GM12873 (cell line): ENCODE results near the gene C2CD5.

Experiments
- TF ChIP-seq, protein P1 (sequence below): IDR thresholded peaks from 2 replicates; pipeline ENCODE4 v1.5.1; 2012; ENCODE audit warnings: low read depth, mild to moderate bottlenecking, moderate library complexity, low read length, control low read depth; ENCODE audit not compliant: insufficient read depth; ENCODE audit errors: missing control alignments

The C2CD5 gene

DNA sequence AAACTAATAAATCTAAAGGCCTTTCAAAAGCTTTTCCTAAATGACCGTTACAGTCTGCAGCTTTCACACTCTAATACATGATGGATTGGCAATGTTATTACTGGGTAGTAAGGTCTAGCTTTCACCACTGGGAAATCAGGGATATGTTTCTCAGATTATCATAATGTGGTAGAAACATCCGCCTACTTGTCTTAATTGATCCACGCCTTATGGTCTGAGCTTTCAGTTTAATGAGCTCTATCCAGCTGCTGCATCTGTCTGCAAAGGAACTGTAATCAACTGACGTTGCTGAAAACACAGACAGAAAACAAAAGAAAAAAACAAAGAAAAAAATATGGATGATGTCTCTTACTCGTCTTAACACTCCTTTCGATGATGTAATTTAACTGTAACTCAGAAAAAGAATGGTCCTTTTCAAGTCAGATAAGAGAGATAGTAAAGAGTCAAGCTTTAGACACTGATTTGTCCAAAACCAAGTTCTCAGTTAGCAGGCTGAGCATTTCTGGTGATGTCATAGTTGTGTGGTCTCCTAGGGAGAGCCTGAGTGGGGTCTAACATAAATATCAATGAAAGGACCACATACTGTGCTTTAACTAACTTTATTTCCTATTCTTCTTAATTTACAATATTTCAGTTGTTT, 85.9 kb downstream of the C2CD5 start:
- TF ChIP-seq, protein P1, sequence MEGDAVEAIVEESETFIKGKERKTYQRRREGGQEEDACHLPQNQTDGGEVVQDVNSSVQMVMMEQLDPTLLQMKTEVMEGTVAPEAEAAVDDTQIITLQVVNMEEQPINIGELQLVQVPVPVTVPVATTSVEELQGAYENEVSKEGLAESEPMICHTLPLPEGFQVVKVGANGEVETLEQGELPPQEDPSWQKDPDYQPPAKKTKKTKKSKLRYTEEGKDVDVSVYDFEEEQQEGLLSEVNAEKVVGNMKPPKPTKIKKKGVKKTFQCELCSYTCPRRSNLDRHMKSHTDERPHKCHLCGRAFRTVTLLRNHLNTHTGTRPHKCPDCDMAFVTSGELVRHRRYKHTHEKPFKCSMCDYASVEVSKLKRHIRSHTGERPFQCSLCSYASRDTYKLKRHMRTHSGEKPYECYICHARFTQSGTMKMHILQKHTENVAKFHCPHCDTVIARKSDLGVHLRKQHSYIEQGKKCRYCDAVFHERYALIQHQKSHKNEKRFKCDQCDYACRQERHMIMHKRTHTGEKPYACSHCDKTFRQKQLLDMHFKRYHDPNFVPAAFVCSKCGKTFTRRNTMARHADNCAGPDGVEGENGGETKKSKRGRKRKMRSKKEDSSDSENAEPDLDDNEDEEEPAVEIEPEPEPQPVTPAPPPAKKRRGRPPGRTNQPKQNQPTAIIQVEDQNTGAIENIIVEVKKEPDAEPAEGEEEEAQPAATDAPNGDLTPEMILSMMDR: no peak

DNA sequence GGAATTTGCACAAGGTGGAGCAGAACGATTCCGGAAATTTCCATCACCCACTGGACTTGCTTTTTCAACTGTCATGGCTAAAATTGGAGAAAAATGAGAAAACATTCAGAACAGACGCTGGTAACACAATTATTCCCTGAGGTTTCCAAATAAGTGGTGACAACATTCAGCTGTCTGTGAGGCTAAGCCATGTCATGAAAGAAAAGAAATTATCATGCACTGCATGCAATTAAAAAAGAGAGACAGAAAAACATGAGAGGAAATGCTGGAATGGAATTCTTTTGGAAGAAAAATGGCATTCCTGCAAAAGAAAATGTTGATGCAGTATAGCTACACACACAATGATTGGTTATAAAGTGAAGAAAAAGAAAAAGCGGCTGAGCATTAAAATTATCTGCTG, 87.3 kb downstream of the C2CD5 start:
- TF ChIP-seq, protein P1: no peak

DNA sequence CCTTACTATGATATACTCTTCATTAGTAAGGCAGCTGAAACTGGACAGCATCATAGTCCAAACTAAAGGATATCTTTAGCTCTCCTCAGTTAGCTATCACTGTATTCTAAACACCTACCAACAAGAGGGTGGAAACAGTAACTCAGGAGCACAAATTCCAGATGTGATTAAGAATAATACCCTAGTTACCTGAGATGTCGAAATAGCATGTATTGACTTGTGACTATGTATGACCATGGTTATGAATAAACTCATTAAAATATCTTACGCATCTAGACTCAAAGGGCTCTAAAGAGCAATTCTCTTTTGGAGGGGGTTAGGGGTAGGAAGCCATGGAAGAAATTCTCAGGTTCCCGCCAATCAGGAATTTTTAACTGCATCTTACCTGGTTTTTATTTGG, 90.8 kb downstream of the C2CD5 start:
- TF ChIP-seq, protein P1: no peak

DNA sequence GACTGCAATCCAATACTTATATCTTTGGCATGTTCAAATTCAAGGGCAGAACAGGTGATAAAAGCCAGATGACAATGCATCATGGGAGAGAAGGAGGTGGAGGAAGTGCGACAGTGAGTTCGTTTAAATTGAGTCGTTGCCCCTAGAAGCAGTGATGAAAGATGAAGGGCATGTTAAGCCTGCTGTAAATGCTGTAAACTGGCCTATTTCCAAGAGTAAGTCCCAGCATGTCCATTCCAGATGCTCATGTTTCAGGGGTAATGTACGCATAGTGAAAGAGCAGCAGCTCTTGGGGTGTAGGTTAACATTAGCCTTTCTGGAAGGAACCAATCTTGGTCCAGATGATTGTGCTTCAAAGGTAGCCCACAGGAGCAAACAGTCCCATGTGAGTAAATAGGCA, 97.1 kb downstream of the C2CD5 start:
- TF ChIP-seq, protein P1: no peak

DNA sequence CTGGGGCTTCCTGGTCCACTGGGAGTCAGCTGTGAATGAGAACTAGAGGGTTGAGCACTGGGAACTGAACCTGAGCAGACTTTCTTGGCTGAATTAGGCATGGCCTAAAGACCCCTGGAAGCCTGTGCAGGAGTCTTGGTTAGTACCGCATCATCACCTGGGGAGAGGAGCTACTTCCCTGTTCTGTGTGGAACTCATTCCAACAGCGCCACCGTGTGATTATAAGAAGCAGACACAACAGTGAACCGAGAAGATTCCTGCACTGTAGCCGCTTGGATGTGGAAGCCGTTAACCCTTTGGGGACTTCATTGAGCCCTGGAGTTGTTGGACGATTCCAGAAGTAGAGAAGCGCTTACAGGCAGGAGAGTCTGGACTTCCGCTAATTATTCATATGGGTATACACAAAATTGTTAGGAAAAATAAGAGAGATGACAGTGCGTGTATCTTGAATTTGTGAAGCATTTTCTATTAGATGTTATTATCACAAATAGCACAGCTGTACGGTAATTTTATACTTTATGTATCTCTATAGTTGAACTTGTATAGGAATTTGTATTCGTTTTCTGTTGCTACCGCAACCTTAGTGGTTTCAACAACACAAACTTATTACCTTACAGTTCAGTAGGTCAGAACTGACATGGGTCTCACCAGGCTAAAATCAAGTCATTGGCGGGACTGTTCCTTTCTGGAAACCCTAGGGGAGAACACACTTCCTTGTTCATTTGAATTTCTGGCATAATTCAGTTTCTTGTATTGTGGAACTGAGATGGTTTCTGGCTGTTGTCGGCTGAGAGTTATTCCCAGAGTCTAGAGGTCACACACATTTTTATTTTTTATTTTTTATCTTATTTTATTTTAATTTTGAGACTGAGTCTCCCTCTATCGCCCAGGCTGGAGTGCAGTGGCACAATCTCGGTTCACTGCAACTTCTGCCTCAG, 100.7 kb downstream of the C2CD5 start:
- TF ChIP-seq, protein P1: peak; percentile 77

- TF ChIP-seq, protein P1: no peak
These were observed 107.1 kb downstream of the C2CD5 start for GRCh38 chr12:22437031-22437806.

DNA sequence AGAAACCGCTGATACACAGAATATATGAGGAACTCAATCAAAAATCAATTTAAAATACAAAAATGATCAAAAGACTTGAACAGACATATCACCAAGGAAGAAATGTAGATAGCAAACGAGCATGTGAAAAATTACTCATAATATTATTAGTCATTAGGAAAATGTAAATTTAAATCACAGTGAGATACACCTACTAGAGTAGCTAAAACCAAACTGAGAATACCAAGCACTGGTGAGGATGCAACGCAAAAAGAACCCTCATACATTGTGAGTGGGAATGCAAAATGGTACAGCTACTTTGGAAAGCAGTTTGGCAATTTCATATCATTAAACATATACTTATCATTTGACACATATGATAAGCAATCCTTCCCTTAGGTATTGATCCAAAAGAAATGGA, 108.8 kb downstream of the C2CD5 start:
- TF ChIP-seq, protein P1: no peak
